Measurements from ENCODE around the gene RCAN3.
A peak's percentile ranks its signal among the peaks of the same experiment; 100 is the strongest.

Gene RCAN3

DNA sequence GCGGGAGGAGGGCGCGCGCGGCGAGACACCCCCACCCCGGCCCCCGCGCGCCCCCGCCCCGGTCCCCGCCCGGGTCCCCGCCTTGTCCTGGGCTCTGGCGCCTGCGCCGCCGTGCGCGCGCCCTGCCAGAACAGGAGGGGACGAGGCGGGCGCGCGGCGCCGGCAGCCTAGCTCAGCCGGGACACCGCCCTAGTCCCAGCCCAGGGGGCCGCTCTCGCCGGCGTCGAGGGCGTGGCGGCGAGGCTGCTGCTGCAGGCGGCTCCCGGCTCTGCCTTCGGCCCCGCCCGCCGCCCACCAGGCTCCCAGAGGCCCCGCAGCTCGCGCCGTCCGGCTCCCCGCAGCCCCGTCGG lies at the start of gene RCAN3:
Gene RCAN3, plus strand, starts transcription at position 128 of the 350 bp plus-strand sequence. CDS start 11,537 bp downstream, outside the sequence.
- DNase-seq (ENCODE audit: low read depth), result peak; percentile 50

DNA sequence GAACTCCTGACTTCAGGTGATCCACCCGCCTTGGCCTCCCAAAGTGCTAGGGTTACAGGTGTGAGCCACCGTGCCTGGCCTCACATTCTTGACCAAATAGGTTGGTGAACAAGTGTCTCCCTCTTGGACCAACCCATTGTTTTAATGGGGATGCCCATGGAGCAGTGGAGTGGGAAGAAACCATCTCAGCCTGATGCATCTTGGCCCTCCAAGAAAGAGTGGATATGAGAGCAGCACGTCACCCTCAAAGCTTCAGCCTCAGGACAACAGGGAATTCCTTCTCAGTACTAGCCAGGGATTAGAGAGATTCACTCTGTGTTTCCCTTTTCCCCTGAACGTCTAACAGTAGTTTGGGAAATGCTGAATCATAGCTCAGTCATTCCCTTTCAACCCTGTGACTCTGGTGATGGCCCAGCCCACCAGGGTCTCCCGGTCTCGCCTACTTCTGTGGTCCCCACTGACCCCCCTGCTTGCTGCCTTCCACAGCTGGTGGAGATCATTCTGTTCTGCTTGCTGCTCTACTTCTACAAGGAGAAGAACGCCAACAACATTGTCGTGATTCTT lies 49.6 kb upstream of the RCAN3 start:
- DNase-seq (ENCODE audit: low read depth), result no peak

DNA sequence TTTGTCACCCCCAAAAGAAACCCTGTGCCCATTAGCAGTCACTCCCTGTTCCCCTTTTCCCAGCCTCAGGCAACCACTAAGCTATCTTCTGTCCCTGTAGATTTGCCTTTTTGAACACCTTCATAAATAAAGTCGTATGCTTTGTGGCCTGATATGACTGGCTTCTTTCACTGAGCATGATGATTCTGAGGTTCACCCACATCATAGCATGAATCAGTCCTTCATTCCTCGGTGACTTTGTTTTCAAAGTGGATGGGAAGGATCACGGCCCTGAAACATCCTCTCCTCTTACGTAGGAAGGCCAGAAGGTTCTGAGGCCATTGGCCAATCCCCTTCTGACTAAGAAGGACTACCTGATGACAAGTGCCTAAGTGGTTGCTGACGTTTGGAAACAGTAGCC lies 48.0 kb upstream of the RCAN3 start:
- DNase-seq (ENCODE audit: low read depth), result no peak

DNA sequence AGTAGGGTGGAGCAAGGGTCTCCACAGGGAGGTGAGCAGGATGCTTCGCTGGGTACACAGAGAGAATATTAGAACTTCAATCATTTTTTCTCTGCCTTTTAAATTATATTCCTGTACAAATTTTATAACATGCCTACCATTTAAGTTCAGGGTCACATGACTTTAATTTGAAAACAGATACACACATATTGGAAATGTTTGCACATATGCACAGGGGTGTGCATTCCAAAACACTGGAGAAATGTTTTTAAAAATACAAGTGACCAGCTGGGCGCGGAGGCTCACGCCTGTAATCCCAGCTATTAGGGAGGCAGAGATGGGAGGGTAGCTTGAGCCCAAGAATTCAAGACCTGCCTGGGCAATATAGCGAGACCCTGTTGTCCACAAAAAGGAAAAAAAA lies 47.4 kb upstream of the RCAN3 start:
- DNase-seq (ENCODE audit: low read depth), result no peak

DNA sequence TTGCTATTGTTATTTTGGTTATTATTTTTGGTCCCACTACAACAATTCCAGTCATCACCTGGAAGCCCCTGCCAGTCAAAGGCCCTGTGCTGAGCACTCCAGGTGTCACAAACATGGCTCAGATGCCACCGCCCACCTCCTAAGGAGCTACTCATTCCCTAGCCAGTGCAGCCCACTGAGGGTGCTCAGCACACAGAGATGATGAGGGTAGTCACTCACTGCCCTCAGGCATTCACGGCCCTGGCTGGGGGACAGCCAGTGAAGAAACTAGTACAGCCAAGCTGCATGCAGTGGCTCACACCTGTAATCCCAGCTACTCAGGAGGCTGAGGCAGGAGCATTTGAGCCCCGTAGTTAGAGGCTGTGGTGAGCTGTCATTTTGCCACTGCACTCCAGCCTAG lies 44.8 kb upstream of the RCAN3 start:
- no peak for DNase-seq (ENCODE audit: low read depth)

DNA sequence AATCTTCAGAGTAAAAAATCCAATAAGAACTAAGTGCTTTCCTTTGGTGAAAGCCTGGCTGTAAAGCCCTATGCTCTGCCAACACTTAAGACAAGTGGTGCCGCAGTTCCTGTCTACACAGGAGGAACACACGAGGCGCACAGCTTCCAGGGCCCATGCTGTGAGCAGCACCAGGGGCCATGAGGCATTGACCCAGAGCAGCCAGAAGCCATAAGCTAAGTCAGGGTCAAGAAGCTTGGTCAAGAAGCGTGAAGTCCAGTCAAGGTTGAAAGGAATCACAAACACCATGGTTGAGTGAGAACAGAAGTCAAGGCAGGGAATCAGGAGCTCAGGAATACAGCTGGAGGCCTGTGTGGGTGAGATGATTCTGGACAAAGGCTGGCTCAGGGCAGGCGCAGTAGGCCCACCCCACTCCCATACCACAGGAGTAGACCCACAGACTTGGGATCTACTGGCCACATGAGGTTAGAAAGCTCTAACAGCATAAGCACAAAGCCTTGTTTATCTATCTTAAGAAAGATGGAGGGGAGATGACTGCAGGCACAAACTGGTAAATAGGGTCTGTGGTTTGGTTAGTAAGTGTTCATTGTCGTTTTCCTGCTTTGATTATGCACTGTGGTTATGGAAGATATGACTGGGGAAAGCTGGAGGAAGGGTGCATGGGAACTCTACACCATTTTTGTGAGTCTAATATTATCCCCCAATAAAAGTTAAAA lies 42.9 kb upstream of the RCAN3 start:
- no peak for DNase-seq (ENCODE audit: low read depth)

DNA sequence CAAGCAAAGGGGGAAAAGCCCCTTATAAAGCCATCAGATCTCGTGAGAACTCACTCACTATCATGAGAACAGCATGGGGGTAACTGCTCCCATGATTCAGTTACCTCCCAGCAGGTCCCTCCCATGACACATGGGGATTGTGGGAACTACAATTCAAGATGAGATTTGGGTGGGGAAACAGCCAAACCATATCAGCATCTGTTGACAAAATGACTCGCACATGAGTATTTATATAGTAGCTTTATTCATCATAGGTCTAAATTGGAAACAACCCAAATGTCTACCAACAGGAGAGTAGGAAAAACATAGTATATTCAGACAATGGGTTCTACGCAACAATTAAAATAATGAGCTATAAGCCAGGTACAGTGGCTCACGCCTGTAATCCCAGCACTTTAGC lies 40.5 kb upstream of the RCAN3 start:
- peak; percentile 4 for DNase-seq (ENCODE audit: low read depth)

DNA sequence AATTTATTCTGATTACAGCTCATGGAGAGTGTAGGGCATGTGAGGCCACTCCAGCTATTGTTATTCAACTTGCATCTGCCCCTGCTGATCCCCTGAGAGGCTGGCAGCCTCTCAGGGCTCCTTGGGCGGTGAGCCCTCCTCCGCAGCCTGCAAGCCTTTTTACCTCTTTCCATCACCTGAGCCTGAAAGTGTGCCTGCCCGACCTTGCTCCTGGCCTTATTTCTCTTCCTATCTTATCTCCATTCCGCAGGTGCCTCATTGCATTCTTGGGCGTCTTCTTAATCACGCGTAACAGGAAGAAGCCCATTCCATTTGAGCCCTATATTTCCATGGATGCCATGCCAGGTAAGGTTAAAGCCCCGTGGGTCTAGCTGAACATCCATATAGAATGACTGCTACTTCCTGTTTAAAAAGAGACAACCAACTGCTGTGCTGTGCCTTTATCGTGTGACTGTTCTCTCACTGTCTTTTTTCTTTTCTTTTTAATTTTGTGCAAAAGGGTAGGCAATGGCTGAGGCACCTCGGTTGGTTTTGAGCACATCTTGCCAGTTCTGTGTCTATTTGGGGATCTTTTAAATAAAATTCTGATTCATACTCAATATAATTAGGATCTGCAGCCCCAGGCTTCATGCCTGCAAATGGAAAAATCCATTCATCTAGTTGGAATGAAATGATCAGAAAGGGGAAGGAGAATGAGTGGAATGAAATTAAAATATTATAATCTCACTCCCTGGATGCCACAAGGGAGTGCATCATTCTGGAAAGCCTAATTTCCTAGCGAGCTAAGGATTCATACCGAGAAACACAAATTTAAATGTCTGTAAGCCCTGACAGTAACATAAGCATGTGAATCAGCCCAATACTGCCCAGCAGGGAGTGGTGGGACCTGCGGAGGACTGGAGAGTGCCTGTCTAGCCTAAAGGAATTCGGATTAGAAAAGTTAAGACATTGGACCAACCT lies 38.6 kb upstream of the RCAN3 start:
- DNase-seq (ENCODE audit: low read depth), result no peak

DNA sequence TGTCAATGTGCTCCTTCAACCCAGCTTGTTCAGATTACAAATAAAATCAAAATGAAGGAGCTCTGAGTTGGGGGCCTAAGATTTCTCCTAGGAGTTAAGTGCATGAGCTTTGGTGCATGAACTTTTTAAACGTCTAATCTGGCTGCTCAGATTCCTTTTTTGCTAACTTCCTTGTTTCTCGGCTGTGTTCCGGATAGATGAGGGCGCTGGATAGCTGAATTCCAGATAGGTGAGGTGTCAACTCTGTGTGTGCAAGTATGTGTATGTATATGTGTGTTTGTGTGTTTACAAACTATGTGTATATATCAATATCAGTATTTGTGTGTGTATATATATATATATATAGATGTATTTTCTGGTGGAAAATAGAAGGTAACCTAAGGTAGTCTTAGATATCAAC lies 37.5 kb upstream of the RCAN3 start:
- no peak for DNase-seq (ENCODE audit: low read depth)

DNA sequence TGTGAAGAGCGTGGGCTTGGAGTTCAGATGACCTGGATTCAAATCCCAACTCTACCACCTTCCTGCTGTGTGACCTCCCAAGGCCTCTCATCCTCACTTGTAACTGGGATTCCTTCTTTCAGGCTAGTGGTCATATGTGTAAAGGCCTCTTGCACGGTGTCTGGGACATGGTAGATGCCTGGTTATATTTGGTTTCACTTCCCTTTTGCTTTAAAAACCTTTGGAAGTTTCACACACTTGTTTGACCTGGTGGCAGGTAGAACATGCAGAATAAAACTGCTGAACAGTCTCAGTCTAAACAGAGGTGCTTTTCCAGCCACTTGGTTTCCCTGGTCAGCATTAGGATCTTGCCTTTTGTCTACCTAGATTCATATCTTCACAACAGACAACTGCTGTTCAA lies 37.0 kb upstream of the RCAN3 start:
- no peak for DNase-seq (ENCODE audit: low read depth)

DNA sequence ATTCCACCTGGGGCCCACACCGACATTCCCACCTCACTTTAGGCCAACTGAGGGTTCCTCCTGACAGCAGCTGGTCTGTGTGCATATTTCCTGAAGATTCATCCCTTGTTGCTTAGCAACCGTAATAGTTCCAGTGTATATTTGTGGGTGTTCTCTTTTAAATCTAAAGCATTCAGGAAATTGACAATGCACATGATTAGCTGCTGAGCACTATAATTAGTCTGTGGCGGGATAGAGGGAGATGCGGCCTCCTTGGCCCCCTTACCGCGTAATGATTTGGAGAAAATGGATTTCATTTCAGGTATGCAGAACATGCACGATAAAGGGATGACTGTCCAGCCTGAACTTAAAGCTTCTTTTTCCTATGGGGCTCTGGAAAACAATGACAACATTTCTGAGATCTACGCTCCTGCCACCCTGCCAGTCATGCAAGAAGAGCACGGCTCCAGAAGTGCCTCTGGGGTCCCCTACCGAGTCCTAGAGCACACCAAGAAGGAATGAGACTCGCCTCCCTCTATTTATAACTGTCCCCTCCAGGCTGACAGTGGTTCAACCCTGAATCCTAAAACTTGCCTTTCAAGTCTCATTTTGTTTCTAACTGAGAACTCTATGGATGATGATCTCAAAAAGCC lies 33.8 kb upstream of the RCAN3 start:
- no peak for DNase-seq (ENCODE audit: low read depth)

DNA sequence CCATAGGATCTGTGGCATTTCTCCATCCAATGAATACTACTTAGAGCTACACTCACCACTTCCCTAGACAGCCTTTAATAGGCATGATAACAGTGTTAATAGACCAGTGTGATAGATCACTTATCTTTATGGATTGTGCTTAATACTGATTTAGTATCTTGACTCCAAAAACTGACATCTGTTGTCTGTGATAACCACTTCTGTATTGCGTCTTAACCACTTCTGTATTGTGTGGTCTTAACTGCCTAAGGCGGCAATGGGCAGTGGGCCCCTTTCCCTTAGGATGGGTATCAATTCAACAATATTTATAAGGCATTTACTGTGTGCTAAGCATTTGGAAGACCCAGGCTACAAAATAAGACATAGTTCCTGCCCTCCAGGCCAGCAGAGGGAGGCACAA lies 32.0 kb upstream of the RCAN3 start:
- no peak for DNase-seq (ENCODE audit: low read depth)

DNA sequence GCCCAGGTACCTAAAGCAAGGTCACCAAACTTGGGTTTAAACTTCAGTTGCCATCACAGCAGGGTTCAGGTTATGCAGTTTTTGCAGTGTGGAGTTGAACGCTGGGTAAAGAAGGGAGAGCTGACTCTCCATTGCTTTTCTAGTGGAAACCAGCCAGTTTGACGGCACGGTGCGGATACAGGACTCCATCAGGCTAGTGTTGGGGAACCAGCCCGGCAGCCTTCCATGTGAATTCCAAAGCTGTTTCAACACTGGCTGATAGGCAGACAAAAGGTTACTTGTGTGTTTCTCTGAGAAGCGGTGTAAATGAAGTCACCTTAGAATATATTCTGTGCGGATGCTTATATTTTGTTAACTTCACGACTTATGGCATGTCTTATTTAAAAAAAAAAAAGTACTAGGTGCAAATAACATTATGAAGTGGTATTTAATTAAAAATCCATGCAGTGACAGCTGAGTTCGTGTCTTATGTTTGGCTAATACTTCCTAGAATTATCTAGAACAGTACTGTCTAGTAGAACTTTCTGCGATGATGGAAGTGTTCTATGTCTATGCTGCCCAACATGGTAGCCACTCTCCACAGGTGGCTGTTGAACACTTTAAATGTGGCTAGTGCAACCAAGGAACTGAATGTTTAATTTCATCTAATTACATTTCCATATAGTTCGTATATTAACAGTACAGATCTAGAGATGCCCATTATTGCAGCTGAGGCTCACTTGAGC lies 29.9 kb upstream of the RCAN3 start:
- DNase-seq (ENCODE audit: low read depth), result no peak

DNA sequence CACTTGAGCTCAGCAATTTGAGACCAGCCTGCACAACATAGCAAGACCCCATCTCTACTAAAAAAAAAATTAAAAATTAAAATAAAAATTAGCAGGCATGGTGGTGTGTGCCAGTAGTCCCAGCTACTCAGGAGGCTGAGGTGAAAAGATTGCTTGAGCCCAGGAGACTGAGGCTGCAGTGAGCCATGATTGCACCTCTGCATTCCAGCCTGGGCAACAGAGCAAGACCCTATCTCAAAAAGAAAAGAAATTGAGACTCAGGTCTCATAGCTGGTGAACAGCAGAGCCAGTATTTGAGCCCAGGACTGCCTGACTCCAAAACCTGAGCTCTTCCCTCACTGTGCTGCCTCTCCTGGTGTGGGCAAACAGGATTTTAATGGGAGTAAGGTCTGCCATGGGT lies 28.4 kb upstream of the RCAN3 start:
- DNase-seq (ENCODE audit: low read depth), result no peak

DNA sequence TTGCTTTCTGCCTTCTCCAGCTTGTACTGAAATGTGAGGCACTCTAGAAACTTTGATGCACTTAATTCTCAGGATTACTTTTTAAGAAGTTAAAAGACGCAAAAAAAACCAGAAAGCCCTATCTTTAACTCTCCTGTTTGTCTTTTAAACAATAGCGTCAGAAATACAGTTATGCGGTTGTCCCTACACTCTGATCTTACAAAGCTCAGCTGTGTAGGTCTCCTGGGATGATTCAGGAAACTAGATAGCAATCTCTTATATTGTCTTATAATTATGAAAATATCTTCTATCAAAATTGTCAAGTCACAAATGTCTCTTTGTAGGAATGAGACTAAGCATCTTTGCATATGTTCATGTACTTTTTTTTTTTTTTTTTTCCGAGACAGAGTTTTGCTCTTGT lies 26.9 kb upstream of the RCAN3 start:
- DNase-seq (ENCODE audit: low read depth), result no peak

DNA sequence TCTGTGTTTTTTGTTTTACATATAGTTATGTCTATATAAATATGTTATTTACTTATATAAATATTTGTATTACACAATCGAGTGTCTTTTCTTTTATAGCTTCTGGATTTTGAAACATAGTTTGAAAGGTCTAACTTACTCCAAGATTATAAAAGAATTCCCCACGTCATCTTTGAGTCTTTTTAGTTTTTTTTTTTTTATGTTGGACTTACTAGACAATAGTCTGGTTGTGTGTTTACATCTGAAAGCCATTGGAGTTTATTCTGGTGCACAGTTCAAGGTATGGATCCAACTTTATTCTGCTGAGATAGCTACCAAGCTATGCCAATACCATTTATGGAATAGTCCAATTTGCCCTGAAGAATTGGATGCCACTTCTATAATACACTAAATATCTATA lies 26.1 kb upstream of the RCAN3 start:
- no peak for DNase-seq (ENCODE audit: low read depth)

DNA sequence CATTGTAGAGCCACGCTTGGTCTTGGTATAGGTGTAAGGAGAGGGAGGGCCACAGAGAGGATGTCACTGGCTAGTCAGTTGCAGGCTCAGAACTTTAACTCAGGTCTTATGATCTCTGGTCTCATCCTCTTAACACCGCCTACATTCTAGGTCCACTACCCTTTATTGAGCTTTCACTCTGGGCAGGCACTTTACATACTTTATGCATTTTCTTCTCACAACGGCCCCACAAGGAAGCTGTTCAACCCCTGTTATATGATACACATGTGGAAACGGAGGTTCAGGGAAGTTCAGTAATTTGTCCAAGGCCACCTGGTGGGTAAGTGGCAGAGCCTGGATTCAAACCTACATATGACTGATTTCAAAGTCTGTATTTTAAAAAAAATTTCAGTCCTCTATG lies 25.3 kb upstream of the RCAN3 start:
- DNase-seq (ENCODE audit: low read depth), result no peak

DNA sequence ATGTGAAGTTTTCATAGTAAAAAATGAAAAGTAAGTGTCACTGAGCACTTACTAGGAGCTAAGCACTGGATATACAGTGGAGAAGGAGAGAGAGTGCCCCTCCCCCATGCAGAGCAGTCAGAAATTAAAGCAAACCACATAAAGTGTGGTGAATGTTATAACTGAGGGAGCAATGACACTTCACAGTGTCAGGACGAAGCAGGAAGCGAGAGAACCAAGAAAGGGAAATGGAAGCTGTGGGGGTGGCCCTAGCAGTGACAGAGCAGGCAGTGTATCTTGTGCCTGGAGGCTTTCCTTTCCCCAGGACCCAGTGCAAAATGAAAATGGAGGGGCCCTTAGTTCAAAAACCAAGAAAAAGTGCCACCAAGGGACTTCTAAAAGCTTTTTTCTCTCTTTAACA lies 21.5 kb upstream of the RCAN3 start:
- DNase-seq (ENCODE audit: low read depth), result no peak

DNA sequence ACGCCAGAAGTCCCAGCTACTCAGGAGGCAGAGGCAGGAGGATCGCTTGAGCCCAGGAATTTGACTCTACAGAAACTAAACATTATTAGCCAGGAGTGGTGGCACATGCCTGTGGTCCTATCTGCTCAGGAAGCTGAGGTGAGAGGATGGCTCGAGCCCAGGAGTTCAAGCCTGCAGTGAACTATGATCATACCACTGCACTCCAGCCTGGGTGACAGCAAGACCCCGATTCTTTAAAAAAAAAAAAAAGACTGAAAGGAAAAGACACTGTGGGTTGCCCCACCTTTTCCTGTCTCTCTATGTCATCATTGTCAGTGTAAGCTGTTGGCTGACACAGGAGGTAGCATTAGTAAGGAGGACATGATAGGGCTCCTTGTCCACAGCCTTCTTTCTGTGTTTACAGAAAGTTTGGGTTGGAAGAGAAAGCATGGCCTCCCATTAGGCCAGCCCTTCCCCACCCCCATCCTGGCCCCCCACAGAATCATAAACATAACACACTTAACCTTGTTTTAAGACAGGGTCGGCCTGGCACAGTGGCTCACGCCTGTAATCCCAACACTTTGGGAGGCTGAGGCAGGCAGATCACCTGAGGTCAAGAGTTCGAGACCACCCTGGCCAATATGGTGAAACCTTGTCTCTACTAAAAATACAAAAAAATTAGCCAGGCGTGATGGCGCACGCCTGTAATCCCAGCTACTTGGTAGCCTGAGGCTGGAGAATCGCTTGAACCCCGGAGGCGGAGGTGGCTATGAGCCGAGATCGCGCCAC lies 20.6 kb upstream of the RCAN3 start:
- no peak for DNase-seq (ENCODE audit: low read depth)

DNA sequence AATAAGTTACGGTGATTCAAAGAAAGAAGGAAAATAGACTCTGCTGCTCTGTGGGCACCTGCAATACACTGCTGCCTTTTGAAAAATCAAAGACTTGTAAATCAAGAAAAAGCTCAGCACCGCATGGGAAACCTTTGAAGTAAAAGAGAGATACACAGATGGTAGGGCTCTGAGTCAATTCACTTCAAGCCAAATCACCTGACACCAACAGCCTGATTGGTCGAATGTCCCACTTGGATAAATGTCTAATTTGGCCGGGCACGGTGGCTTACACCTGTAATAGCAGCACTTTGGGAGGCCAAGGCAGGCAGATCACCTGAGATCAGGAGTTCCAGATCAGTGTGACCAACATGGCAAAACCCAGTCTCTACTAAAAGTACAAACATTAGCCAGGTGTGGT lies 19.2 kb upstream of the RCAN3 start:
- no peak for DNase-seq (ENCODE audit: low read depth)

DNA sequence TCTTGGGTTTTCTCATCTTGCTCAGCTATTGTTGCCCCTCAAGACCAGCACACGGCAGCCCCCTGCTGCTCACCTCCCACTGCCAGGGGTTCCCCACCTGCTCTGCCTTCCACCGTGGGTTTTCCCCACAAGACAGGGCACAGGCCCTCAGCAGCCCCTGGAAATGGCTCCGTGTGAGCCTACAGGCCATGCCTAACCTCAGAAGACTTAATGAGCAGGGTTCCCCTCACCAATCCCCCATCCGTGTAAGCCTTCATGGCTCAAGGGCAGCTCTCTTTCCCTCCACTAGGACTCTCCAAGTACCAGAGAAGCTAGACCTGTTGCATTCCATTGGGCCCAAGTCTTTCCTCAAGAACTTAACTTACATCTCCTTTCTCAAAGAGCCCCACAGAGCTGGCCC lies 18.4 kb upstream of the RCAN3 start:
- no peak for DNase-seq (ENCODE audit: low read depth)

Data from HS-27A (cell line).